Measurements from ENCODE around the gene NELFCD. TPM values are rescaled to one million over a fixed set of nuclear protein-coding genes. Genes with fewer than 3 reads are reported as not detected.

Gene NELFCD
- total RNA-seq, 1 donor from 2014 or later, result 30.6 TPM

GRCh38 chr20:58987790-58988564, 6.9 kb downstream of the NELFCD start:
- ATAC-seq, result no peak
- DNase-seq (ENCODE audit: missing footprints), result no peak
- intact Hi-C loops (cut with DNase I), result no loop called here

- DNase-seq (ENCODE audit: missing footprints), result no peak
- intact Hi-C loops (cut with DNase I), result no loop called here
- ATAC-seq, result no peak
Observed at GRCh38 chr20:58988565-58988882, 7.5 kb downstream of the NELFCD start.

GRCh38 chr20:58989196-58989595, 8.1 kb downstream of the NELFCD start:
- no peak for ATAC-seq
- intact Hi-C loops (cut with DNase I), result no loop called here
- DNase-seq (ENCODE audit: missing footprints), result no peak

- intact Hi-C loops (cut with DNase I), result no loop called here
- DNase-seq (ENCODE audit: missing footprints) (no peak), ATAC-seq (no peak)
Observed at GRCh38 chr20:58990651-58991445, 9.8 kb downstream of the NELFCD start.

- ATAC-seq, result no peak
- no peak for DNase-seq (ENCODE audit: missing footprints)
- intact Hi-C loops (cut with DNase I), result no loop called here
Observed at GRCh38 chr20:58991715-58992114, 10.7 kb downstream of the NELFCD start.

- DNase-seq (ENCODE audit: missing footprints) (no peak), ATAC-seq (no peak)
- intact Hi-C loops (cut with DNase I), result no loop called here
Observed at GRCh38 chr20:58992911-58993310, 11.9 kb downstream of the NELFCD start.

- no peak for DNase-seq (ENCODE audit: missing footprints)
- intact Hi-C loops (cut with DNase I), result no loop called here
- no peak for ATAC-seq
Observed at GRCh38 chr20:58993332-58994248, 12.5 kb downstream of the NELFCD start.

GRCh38 chr20:58994390-58995159, 13.5 kb downstream of the NELFCD start:
- intact Hi-C loops (cut with DNase I), result no loop called here
- DNase-seq (ENCODE audit: missing footprints) (no peak), ATAC-seq (no peak)

GRCh38 chr20:58995461-58996225, 14.6 kb downstream of the NELFCD start:
- ATAC-seq, result no peak
- intact Hi-C loops (cut with DNase I), result no loop called here

GRCh38 chr20:58996226-58996611, 15.2 kb downstream of the NELFCD start:
- ATAC-seq (no peak), DNase-seq (ENCODE audit: missing footprints) (no peak)
- intact Hi-C loops (cut with DNase I), result no loop called here

More at GRCh38 chr20:58995461-58996225, 14.6 kb downstream of the NELFCD start:
- DNase-seq (ENCODE audit: missing footprints), result no peak

GRCh38 chr20:58997141-58997770, 16.2 kb downstream of the NELFCD start:
- no peak for DNase-seq (ENCODE audit: missing footprints)
- ATAC-seq, result no peak
- intact Hi-C loops (cut with DNase I), result no loop called here

GRCh38 chr20:58998656-58999055, 17.6 kb downstream of the NELFCD start:
- DNase-seq (ENCODE audit: missing footprints), result no peak
- intact Hi-C loops (cut with DNase I), result no loop called here
- ATAC-seq, result no peak

- intact Hi-C loops (cut with DNase I), result no loop called here
- DNase-seq (ENCODE audit: missing footprints), result no peak
Observed at GRCh38 chr20:59000326-59000725, 19.3 kb downstream of the NELFCD start.

GRCh38 chr20:59001068-59001448, 20.0 kb downstream of the NELFCD start:
- ATAC-seq (no peak), DNase-seq (ENCODE audit: missing footprints) (no peak)
- intact Hi-C loops (cut with DNase I), result no loop called here

More at GRCh38 chr20:59000326-59000725, 19.3 kb downstream of the NELFCD start:
- no peak for ATAC-seq

- intact Hi-C loops (cut with DNase I), result no loop called here
- DNase-seq (ENCODE audit: missing footprints), result no peak
- ATAC-seq, result no peak
Observed at GRCh38 chr20:59001449-59002171, 20.6 kb downstream of the NELFCD start.

- DNase-seq (ENCODE audit: missing footprints) (no peak), ATAC-seq (no peak)
- intact Hi-C loops (cut with DNase I), result no loop called here
Observed at GRCh38 chr20:59002388-59002787, 21.3 kb downstream of the NELFCD start.

- DNase-seq (ENCODE audit: missing footprints) (no peak), ATAC-seq (no peak)
- intact Hi-C loops (cut with DNase I), result no loop called here
Observed at GRCh38 chr20:59002874-59003399, 21.9 kb downstream of the NELFCD start.
